Measurements from ENCODE around the gene ZNF565.

DNA sequence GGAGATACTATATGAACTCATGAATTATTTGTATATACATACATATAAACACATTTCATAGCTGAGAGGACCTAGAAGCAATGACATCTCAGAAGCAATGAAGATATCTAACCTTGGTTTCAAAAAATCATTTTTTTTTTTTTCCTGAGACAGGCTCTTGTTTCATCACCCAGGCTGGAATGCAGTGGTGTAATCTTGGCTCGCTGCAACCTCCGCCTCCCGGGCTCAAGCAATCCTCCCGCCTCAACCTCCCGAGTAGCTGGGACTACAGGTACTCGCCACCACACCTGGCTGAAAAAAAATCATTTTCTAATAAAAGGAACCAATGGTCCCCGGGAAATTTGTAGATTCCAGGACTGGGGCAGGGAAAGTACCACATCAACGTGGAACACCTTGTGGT, 4.0 kb downstream of the ZNF565 start:
- TF ChIP-seq PML (IDR thresholded peaks at IDR 0.05; ENCODE audit: low read length), result no peak
- no peak for TF ChIP-seq POLR2A (IDR thresholded peaks at IDR 0.05; ENCODE audit: low read depth, low read length)
- no peak for TF ChIP-seq USF2 (IDR thresholded peaks at IDR 0.05; ENCODE audit: borderline replicate concordance, low read depth, low read length)
